OCI-LY3 (cell line): ENCODE data around the gene FOSL2.
A peak's percentile ranks its signal among the peaks of the same experiment; 100 is the strongest.

Experiments
- H2AFZ ChIP-seq: fragments of 200-600, 300-600 bp; shearing (Covaris generic); 2 replicates; pipeline ENCODE4 v1.6.0; 2014; ENCODE audit warnings: antibody characterized with exemption, low read depth, low read length
- H3K27ac ChIP-seq: fragments of 200-600, 300-600 bp; sonication (generic); 2 replicates; pipeline ENCODE4 v1.5.1; 2014; ENCODE audit warnings: mild to moderate bottlenecking, low read length, moderate library complexity, mixed read lengths
- H3K27me3 ChIP-seq: fragments of 200-600, 300-600 bp; sonication (generic); 2 replicates; pipeline ENCODE4 v1.6.1; 2014; ENCODE audit warnings: low read depth, low read length, mixed read lengths
- H3K36me3 ChIP-seq: fragments of 200-600, 300-600 bp; sonication (generic); replicated peaks from 2 replicates; pipeline ENCODE3; 2014; ENCODE audit warnings: low read depth, low read length, mixed read lengths
- H3K4me1 ChIP-seq: fragments of 300-600, 200-600 bp; sonication (generic); 2 replicates; pipeline ENCODE4 v1.6.1; 2014; ENCODE audit warnings: low read length, mixed read lengths
- H3K4me2 ChIP-seq: fragments of 200-600, 300-600 bp; sonication (generic); 2 replicates; pipeline ENCODE4 v1.6.1; 2014; ENCODE audit warnings: low read length, mixed read lengths
- H3K4me3 ChIP-seq: fragments of 300-600, 200-600 bp; sonication (generic); 2 replicates; pipeline ENCODE4 v1.5.1; 2014; ENCODE audit warnings: antibody characterized with exemption, mild to moderate bottlenecking, low read length, moderate library complexity
- H3K79me2 ChIP-seq: fragments of 300-600, 200-600 bp; shearing (Covaris generic); 2 replicates; pipeline ENCODE4 v1.6.1; 2014; ENCODE audit warnings: mild to moderate bottlenecking, low read length, mixed read lengths
- H3K9ac ChIP-seq: fragments of 300-600, 200-600 bp; shearing (Covaris generic); 2 replicates; pipeline ENCODE4 v1.6.0; 2014; ENCODE audit warnings: mild to moderate bottlenecking, low read length, moderate library complexity
- H3K9me3 ChIP-seq: fragments of 200-600, 300-600 bp; shearing (Covaris generic); 2 replicates; pipeline ENCODE4 v1.6.1; 2014; ENCODE audit warnings: low read length, mixed read lengths; ENCODE audit not compliant: insufficient read depth
- H4K20me1 ChIP-seq: fragments of 200-600, 300-600 bp; sonication (generic); 2 replicates; pipeline ENCODE4 v1.6.1; 2016; ENCODE audit warnings: low read length, mixed read lengths; ENCODE audit not compliant: insufficient read depth
- CTCF ChIP-seq: fragments of 200-600, 300-600 bp; sonication (generic); IDR thresholded peaks from 2 replicates; pipeline ENCODE4 v1.5.1; 2014; ENCODE audit warnings: antibody characterized with exemption, low read length, low read depth
- EZH2phosphoT487 ChIP-seq: fragments of 200-600 bp; shearing (Covaris generic); IDR thresholded peaks from 2 replicates; pipeline ENCODE4 v1.6.1; 2018; ENCODE audit warnings: antibody characterized with exemption, mixed run types, low read depth

The FOSL2 gene

DNA sequence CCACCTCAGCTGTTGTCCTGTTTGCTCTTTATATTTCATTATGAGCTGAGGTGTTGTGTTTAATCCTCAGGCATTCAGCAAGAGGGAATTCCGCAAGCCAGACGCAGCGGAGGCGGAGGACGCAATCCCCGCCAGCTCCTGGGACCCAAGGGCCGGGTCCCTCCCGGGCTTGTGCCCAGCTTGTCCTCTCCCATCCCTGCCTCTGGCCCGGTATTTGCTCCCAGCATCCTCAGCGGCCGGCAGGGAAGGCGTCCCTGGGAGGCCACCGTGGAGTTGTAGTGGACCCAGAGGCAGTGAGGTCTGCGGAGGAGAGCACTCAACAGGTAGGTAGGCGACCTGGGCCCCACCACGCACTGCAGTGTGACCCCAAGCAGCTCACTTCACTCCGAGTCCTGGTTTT, 42.5 kb upstream of the FOSL2 start:
- no peaks in the 10 kb centered on the region for H4K20me1 ChIP-seq
- no peak overlapping the region for H2AFZ ChIP-seq
- peaks cover 20% of the 10 kb centered on the region for H3K4me1 ChIP-seq
- no peak for TF ChIP-seq EZH2phosphoT487
- no peak for TF ChIP-seq CTCF
- no peak overlapping the region for H3K4me2 ChIP-seq
- H3K27ac ChIP-seq = no peak overlapping the region
- H3K4me3 ChIP-seq = no peak overlapping the region
- no peaks in the 10 kb centered on the region for H3K36me3 ChIP-seq
- H3K9me3 ChIP-seq = no peaks in the 10 kb centered on the region
- no peaks in the 10 kb centered on the region for H3K79me2 ChIP-seq
- no peak overlapping the region for H3K9ac ChIP-seq
- no peaks in the 10 kb centered on the region for H3K27me3 ChIP-seq

DNA sequence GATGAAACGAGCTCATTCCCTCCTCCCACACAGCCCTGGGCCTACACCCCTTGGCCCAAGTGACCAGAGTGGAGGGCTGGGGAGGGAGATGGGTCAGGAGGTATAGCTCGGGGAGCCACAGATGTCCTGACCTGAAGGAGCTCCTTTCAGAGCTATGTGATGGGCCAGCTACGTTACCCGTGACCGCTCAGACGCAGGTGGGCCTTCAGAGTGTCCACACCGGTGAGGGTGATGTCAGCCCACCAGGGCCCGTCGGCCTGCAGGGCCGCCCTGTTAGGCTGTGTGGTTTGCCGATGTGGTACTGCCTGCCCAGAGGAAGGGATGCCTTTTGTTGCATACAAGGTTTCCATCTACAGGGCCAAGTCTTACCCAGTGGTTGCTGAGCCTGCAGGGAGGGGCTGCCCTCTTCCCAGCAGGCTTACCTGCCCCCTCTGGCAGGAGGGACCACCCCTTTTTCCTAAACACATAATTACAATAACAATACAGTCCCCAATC, 41.8 kb upstream of the FOSL2 start:
- Histone ChIP-seq H3K4me3 (0 out of 2 replicates have a peak overlapping the region, but pooled peaks have one; percentile 3), H3K79me2 (no peaks in the 10 kb centered on the region), H3K27ac (peak overlapping the region; percentile 45), H3K9ac (no peak overlapping the region), H3K4me2 (peak overlapping the region; percentile 30), H4K20me1 (no peaks in the 10 kb centered on the region), H2AFZ (no peak overlapping the region), H3K36me3 (no peaks in the 10 kb centered on the region), H3K4me1 (peaks cover 20% of the 10 kb centered on the region), H3K9me3 (no peaks in the 10 kb centered on the region), H3K27me3 (no peaks in the 10 kb centered on the region)
- TF ChIP-seq CTCF (no peak), EZH2phosphoT487 (no peak)

DNA sequence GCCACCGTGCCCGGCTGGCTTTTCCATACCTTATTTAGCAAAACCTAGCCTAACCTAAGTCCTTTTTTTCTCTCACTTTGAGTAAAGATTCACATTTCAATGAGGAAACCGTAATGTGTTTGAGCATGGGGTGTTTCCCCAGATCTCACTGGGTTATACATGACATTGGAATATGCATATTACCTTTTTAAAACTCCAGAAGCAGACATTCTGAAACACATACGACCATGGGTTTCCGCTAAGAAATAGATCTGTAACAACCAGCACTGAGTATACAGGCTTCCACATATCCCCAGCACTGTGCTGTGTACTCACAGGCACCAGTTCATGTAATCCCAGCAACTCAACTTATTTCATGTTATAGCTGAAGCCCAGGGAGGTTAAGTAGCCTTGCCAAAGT, 41.0 kb upstream of the FOSL2 start:
- H4K20me1 ChIP-seq = no peaks in the 10 kb centered on the region
- no peak for TF ChIP-seq CTCF
- no peak for TF ChIP-seq EZH2phosphoT487
- no peaks in the 10 kb centered on the region for H3K79me2 ChIP-seq
- H3K4me2 ChIP-seq = peak overlapping the region; percentile 30
- peak overlapping the region; percentile 70 for H3K27ac ChIP-seq
- no peak overlapping the region for H3K4me3 ChIP-seq
- no peaks in the 10 kb centered on the region for H3K27me3 ChIP-seq
- peak overlapping the region; percentile 30; the same call in 1 of the 2 replicates for H3K9ac ChIP-seq
- H3K36me3 ChIP-seq = no peaks in the 10 kb centered on the region
- no peak overlapping the region for H2AFZ ChIP-seq
- H3K4me1 ChIP-seq = peaks cover 20% of the 10 kb centered on the region
- no peaks in the 10 kb centered on the region for H3K9me3 ChIP-seq

GRCh38 chr2:28352104-28352503, 40.6 kb upstream of the FOSL2 start:
- Histone ChIP-seq H3K4me1 (peaks cover 20% of the 10 kb centered on the region), H3K9ac (peak overlapping the region; percentile 30; the same call in 1 of the 2 replicates), H2AFZ (no peak overlapping the region), H3K4me2 (peak overlapping the region; percentile 30), H4K20me1 (no peaks in the 10 kb centered on the region), H3K4me3 (no peak overlapping the region), H3K36me3 (no peaks in the 10 kb centered on the region), H3K27ac (peak overlapping the region; percentile 70), H3K27me3 (no peaks in the 10 kb centered on the region), H3K79me2 (no peaks in the 10 kb centered on the region), H3K9me3 (no peaks in the 10 kb centered on the region)
- TF ChIP-seq CTCF (no peak), EZH2phosphoT487 (no peak)
